ENCODE data around the gene BIRC2.
"Not testable (repeated sequence)": the region's sequence is repeated elsewhere in the genome, so short reads cannot be mapped to it uniquely, and the experiment has no call there.

Gene BIRC2

GRCh38 chr11:102323542-102324251, 23.3 kb upstream of the BIRC2 start:
- no peak for DNase-seq

GRCh38 chr11:102325088-102325487, 21.9 kb upstream of the BIRC2 start:
- no peak for DNase-seq

GRCh38 chr11:102328748-102329147, 18.3 kb upstream of the BIRC2 start:
- DNase-seq = no peak

GRCh38 chr11:102330231-102330630, 16.8 kb upstream of the BIRC2 start:
- DNase-seq = no peak

- no peak for DNase-seq
These were observed 15.7 kb upstream of the BIRC2 start for GRCh38 chr11:102331341-102331740.

GRCh38 chr11:102332611-102332994, 14.4 kb upstream of the BIRC2 start:
- no peak for DNase-seq

DNA sequence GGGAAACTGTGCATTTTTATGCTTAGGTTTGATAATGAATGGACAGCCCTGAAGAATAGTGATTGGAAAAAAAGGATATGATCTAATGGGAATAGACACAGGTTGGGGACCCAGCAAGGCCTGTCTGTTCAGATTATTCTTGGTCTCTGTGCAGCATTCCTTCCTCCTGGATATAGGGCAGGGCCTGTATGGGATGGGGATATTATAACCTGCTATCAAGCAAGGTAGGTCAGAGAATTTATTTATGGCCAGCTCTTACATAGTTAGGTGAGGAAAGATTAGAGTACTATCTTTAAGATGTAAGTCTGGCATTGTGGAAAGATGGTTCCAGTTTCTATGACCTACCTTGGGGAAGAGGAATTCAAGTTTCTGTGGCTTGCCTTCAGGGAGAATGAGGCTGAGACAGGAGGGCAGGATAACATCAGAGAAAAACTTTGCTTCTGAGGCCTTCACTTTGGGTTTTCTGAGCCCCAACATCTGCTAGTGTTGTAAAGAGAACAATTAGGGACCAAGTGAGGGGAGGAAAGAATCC, 8.5 kb upstream of the BIRC2 start:
- no peak for DNase-seq

- not testable (repeated sequence) for DNase-seq
These were observed 5.7 kb upstream of the BIRC2 start for GRCh38 chr11:102341311-102341710.

GRCh38 chr11:102341844-102342318, 5.1 kb upstream of the BIRC2 start:
- peak; percentile 66 for DNase-seq

DNA sequence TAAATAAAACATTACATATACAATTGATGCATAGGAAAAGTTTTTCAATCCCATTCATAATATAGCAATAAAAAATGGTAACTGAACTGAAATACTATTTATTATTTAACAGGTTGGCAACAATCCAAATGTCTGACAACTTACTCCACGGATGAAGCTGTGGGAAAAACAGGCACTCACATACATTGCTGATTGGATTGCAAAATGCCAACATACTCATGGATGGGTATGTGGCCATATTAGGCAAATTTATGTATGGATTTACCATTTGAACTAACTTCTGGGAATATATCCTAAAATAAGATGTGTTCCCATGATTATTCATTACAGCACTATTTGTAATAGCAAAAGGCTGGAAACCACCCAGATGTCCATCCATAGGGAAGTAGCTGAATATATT, 3.2 kb upstream of the BIRC2 start:
- DNase-seq = no peak

DNA sequence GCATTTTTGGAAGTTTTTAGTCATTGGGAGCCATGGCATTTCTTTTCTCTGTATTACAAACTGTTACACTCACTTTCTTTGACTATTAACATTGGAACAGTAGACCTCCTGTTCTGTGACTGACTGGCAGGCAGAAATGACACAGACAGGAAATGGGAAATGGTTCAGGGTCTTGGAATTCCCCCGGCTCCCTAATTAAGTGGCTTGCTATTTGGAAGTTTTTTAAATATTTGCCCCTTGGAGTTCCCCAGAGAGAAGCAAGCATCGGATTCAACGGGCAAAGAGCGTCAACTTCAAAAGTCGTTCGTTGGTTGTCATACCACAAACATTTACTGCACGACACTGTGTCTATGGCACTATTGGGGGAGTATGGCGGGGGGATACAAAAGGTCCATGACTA, 1.1 kb upstream of the BIRC2 start:
- no peak for DNase-seq

DNA sequence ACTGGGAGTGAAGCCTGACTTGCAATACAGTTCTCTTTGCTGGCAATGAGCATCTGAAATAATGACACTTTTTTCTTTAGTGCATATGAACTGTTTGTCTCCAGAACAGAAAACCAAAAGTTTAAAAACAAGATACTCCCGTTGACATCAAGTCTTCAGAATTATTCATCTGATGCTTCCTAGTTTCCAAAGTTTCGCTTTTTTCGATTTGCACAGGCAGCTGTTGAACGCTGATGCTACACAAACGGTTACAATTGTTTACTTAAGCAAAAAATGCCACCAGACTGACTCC, 612 bp upstream of the BIRC2 start:
- no peak for DNase-seq

DNA sequence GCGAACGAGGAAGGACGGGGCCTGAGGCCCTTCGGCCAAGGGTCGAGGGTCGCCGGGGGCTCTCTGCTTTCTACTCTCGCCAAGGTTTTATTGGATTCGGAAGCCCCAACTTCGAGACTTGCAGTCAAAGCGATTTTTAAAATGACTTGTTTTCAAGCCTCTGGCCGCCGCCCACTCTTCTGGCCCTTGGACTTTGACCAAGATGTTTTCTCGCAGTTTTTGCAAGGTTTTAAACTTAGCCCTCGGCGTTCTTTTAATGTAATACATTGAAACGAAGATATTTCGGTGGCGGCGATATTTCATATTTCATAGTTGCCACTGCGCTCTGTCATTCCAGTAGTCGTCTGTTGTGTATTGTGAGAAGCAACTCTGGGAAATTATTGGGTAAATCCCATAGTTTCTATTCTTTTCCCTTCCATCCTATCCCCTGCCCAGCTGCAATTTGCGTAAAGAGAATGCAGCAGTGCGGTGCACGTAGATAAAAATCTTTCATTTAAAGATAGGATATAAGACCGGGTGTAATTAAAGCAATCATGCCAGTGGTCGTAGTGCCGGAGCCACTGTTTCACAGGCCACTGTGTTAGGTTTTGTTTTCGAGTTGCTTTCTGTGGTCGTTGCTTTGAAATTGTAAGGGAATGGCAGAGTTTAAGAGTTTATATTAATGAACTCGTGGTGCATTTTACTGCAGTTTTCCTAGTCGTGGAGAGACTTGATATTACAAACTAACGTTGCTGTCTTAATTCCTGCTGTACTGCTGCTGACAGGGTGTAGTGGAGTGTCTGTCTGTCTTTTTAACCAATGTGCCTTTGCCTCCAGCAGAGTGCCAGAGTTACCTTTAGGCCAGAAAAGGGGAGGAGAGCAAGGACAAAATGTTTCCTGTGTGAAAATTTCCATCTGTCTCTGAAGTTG, 702 bp downstream of the BIRC2 start:
- no peak for DNase-seq

DNA sequence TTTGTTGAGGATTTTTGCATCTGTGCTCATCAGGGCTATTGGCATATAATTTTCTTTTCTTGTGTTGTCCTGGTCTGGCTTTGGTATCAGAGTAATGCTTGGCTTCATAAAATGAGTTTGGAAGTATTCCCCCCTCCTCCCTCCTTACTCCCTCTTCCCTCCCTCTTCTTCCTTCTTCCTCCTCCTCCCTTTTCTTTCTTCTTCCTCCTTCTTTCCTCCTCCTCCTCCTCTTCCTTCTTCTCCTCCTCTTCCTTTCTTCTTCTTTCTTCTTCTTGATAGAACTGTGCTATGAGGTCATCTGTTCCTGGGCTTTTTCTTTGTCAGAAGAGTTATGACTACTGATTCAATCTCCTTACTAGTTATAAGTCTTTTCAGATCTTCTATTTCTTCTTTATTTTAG, 10.1 kb downstream of the BIRC2 start:
- no peak for DNase-seq

GRCh38 chr11:102359372-102359771, 12.4 kb downstream of the BIRC2 start:
- DNase-seq = no peak

DNA sequence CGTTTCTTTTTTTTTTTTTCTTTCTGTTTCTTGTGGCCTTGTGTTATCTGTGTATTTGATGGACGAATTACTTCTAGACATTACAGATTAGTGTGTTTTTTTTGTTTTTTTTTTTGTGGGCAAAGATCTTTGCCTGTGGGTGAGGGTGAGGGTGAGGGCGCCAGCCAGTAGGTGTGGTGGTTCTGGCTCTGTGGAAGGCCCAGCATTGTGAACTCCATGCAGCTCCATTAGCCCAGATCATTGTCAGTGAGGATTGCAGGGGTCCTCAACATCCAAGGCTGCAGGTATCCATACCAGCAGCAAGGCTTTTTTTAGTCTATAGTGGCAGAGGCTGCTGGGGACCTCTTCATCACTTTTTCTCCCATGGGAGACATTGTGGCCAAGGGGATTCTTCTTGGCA, 13.7 kb downstream of the BIRC2 start:
- DNase-seq = peak; percentile 50

DNA sequence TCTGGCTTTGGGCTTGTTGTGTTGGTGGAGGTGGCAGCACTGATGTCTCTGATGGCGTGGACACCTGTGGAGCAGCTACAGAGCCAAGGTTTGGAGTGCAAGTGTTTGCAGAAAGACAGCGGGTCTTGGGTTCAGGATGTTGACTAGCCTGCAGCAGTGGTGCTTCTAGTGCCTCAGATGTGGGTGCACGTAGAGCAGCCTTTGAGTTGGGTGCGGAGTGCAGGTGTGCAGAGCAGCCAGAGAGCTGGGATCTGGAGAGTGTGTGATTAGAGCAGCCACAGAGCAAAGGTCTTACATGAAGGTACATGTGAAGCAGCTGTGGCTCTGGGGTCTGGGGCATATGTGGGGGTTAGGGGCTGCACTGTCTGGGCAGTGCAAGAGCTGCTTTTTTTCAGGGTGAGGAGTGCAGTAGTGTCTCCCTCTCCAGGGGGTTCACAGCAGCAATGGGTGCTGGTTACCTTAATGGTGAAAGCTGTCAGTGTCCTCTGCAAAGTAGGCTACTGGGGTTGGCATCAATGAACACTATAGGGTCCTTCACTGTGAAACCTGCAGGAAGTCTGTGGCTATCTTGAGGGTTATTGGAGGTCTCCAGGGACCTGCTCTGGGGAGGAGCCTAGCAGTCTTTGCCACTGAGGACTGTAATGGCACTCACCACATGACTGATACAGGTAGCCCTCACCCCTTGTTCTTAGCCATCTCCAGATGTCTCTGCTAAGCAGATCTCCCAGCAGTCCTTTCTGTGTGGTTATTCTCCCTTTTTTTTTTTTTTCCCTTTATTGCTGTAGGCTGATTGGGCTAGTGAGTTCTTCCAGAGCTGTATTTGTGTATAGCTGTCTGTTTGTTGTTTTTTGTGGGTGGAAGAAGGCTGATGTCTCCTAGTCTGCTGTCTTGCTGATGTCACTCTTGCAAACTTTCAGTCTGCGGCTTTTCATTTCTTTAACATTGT, 14.3 kb downstream of the BIRC2 start:
- DNase-seq = peak; percentile 58

GRCh38 chr11:102364991-102365390, 18.0 kb downstream of the BIRC2 start:
- DNase-seq = no peak

DNA sequence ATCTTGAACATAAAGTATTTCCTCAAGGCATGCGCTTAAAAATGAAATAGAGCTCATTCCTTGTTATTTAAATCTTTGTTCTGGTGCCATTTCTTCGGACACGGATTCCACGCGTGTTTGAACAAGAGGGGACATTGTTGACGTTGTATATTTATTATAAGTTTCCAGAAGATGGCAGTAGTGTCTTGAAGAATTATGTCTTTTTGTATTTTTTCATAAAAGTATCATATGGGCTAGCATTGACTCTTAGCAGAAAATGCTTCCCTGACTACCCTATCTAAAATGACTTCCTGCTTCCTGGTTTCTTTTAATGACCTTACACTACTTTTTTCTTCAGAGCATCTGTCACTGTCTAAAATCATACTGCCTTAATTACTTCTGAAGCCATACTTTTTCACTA, 20.4 kb downstream of the BIRC2 start:
- DNase-seq = no peak

GRCh38 chr11:102368472-102368871, 21.5 kb downstream of the BIRC2 start:
- no peak for DNase-seq

DNA sequence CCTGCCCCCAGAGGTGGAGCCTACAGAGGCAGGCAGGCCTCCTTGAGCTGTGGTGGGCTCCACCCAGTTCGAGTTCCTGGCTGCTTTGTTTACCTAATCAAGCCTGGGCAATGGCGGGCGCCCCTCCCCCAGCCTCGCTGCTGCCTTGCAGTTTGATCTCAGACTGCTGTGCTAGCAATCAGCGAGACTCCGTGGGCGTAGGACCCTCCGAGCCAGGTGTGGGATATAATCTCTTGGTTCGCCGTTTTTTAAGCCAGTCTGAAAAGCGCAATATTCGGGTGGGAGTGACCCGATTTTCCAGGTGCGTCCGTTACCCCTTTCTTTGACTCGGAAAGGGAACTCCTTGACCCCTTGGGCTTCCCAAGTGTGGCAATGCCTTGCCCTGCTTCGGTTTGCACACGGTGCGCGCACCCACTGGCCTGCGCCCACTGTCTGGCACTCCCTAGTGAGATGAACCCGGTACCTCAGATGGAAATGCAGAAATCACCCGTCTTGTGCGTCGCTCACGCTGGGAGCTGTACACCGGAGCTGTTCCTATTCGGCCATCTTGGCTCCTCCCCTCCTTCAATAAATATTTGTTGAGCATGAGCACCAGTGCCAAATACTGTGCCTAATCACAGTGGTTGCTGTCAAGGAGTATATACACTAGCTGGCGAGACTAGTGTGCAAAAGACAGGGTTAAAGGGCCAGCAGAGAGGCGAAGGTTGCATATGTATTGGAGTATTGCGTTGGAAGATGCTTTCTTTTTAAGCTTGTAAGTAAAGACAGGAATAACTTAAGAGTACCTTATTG, 27.8 kb downstream of the BIRC2 start:
- not testable (repeated sequence) for DNase-seq
